Stomach (tissue), 4 donors: ENCODE data around the gene TULP3.

Source experiments
- EP300 ChIP-seq: sonication (generic); formaldehyde crosslinking; IDR thresholded peaks from one replicate; pipeline ENCODE4 v1.6.1; 2017; ENCODE audit warnings: antibody characterized with exemption
- POLR2A ChIP-seq, 4 donors: fragments of 450-650 bp; IDR thresholded peaks; one replicate each; pipeline ENCODE4 v1.6.1; 2016; ENCODE audit warnings: antibody characterized with exemption in 4 of 4, control low read depth in 2 of 4, mild to moderate bottlenecking in 1 of 4, moderate library complexity in 1 of 4
- POLR2AphosphoS5 ChIP-seq, 3 donors: sonication (generic); formaldehyde crosslinking; IDR thresholded peaks; one replicate each; pipeline ENCODE4 v1.6.1; 2016; ENCODE audit warnings: antibody characterized with exemption in 3 of 3
- TF ChIP-seq, protein P1 (sequence below), 7 experiments: fragments of 450-650 bp in 4 of 7; fragments of 200-600 bp in 3 of 7; sonication (generic) in 3 of 7; IDR thresholded peaks; one replicate each; pipeline ENCODE4 v1.5.1; 2016 to 2019; ENCODE audit warnings: antibody characterized with exemption in 7 of 7, control low read depth in 2 of 7, mild to moderate bottlenecking in 1 of 7

DNA sequence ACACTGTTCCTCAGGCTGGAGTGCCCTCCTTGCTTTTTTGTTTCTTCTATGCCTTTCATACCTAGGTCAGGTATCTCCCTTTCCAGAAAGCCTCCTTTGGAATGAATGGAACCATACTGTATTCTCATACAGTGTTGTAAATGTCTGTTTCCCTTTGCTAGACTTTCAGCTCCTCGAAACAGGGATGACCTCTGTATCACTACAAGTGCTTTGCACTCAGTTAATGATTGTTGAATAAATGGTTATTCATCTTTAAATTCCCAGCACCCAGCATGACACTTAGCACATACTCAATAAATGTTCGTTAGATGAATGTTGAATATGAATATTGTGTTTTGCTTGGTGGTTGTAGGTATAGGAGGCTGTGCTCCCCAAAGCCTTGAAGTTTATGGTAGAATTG lies 5.9 kb upstream of the TULP3 start:
- TF ChIP-seq, protein P1, sequence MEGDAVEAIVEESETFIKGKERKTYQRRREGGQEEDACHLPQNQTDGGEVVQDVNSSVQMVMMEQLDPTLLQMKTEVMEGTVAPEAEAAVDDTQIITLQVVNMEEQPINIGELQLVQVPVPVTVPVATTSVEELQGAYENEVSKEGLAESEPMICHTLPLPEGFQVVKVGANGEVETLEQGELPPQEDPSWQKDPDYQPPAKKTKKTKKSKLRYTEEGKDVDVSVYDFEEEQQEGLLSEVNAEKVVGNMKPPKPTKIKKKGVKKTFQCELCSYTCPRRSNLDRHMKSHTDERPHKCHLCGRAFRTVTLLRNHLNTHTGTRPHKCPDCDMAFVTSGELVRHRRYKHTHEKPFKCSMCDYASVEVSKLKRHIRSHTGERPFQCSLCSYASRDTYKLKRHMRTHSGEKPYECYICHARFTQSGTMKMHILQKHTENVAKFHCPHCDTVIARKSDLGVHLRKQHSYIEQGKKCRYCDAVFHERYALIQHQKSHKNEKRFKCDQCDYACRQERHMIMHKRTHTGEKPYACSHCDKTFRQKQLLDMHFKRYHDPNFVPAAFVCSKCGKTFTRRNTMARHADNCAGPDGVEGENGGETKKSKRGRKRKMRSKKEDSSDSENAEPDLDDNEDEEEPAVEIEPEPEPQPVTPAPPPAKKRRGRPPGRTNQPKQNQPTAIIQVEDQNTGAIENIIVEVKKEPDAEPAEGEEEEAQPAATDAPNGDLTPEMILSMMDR (IDR thresholded peaks at IDR 0.05): no peak
- TF ChIP-seq POLR2A (IDR thresholded peaks at IDR 0.05): no peak
- TF ChIP-seq POLR2AphosphoS5 (IDR thresholded peaks at IDR 0.05): no peak
- TF ChIP-seq EP300: no peak
